Mucosa of gallbladder (tissue), 1 donor: ENCODE results near the gene EXO1. TPM values are rescaled to one million over a fixed set of nuclear protein-coding genes. Genes with fewer than 3 reads are reported as not detected.
"Not testable (repeated sequence)": the region's sequence is repeated elsewhere in the genome, so short reads cannot be mapped to it uniquely, and the experiment has no call there.

Experiments used
- DNase-seq: peaks from one replicate; pipeline ENCODE4 v3.0.0-alpha.2; 2020; ENCODE audit warnings: low spot score
- total RNA-seq: library from RNA; stranded (reverse); gene quantifications from one replicate; pipeline ENCODE4 v1.2.1, GENCODE V29; 2021
- donor health status: DM: no; HTN: no; CAD: no.

Gene EXO1
- total RNA-seq: 1.8 TPM

DNA sequence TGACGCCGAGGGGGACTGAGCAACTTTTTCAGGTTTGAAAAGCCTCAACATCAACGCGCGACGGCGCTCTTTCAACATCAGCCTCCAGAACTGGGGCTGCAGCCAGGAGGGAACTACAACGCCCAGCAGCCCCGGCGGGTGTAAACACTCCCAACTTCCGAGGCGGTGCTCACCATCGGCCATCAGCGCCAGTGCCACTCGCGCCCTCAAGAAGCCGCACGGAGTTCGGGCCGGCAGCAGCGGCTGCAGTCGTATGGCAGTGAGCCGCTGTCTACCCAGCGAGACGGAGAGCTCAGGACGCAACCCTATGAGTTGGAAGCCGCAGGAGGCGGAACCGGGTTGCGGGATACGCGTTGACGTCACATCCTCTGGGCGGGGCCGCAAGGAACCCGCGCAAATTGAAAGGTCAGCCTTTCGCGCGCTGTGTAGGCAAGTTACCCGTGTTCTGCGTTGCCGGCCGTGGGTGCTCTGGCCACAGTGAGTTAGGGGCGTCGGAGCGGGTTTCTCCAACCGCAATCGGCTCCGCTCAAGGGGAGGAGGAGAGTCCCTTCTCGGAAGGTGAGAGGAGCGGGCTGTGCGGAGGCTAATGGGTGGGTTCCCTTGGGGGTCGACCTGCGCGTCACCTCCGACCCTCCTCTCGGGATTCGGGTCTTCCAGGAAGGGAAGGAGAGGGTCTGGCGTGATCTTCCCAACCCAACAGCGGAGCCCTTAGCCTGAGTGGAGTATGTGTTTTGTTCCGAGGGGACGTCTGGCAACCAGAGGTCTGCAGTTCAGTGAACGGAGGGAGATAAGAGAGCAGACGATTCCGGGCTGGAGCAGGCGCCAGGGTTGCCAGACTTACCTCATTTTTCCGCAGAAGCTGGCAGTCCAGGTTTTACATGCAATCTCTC lies at the start of gene EXO1:
Gene EXO1 (plus strand): TSS at position 409 of the 890 bp plus-strand sequence. CDS start 2,222 bp downstream, outside the sequence.
- DNase-seq: peak; percentile 86

DNA sequence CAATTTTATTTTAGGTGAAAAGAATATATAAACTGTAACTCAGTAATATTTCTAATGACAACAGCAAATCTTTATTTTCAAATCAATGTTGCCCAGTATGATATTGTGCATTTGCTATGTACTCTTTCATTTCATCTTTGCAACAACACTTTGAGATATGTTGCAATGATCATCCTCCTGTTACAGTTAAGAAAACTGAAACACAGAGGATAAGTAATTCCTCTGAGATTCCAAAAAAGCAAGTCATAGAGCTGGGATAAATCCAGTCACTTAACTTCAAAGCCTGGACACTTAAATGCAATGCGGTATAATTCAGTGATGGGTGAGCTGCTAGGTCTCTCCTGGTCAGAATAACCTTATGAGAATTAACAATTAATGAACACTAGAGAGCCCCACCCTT lies 48.6 kb upstream of the EXO1 start:
- no peak for DNase-seq

DNA sequence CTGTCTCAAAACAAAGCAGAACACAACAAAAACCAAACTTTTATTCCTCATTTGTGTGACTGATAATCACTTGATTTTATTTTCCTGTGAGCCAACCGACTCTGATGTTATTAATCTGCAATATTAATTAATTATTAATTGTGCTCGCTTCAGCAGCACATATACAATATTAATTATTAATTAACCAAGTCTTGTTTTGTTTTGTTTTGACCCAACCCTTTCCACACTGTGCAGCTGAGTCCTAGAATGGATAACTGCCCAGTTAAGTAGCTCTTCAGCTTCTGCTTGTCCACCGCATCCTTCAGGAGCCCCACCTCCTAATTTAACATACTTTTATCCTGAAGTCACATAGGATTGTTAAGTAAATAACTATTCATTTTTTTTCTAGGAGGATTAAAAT lies 47.4 kb upstream of the EXO1 start:
- DNase-seq: no peak

DNA sequence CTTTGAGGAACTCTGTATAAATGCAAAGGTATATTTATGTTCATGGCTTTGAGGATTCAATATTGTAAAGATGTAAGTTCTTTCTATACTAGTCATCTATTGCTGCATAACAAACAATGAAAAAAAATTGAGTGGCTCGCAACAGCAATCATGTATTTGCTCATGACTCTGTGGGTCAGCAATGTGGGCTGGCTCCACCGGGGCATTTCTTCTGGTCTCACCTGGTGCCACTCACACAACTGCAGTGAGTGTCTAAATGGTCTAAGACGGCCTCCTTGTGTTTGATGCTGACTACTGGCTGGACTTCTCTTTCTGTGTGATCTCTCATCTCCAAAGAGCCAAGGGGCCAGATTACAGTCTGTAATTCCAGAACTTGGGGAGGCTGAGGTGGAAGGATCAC lies 45.1 kb upstream of the EXO1 start:
- no peak for DNase-seq

DNA sequence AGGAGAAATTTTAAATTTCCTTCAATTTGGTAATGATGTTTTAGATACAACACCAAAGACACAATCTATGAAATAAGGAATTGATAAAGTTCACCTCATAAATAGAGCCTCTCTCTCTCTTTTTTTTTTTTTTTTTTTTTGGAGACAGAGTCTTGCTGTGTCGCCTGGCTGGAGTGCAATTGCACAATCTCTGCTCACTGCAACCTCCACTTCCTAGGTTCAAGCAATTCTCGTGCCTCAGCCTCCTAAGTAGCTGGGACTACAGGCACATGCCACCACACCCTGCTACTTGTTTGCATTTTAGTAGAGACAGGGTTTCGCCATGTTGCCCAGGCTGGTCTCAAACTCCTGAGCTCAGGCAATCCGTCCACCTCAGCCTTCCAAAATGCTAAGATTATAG lies 43.3 kb upstream of the EXO1 start:
- not testable (repeated sequence) for DNase-seq

DNA sequence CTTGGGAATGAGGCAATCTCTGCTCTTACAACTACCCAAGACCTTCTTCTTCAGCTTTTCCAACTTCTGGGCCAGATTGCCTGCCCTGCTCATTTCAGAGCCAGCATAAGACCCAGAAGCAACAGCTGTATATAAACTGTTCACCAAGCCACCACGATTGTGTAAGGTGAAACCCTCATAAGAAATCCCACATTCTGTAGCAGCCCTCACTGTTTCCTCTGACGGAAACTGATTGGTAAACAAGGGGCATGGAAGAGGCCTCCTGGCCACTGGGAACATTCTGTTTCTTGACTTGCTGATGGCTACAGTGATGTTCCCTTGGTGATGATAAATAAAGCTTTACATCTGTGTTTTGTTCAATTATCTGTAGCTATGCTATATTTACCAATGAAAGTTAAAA lies 39.7 kb upstream of the EXO1 start:
- no peak for DNase-seq

DNA sequence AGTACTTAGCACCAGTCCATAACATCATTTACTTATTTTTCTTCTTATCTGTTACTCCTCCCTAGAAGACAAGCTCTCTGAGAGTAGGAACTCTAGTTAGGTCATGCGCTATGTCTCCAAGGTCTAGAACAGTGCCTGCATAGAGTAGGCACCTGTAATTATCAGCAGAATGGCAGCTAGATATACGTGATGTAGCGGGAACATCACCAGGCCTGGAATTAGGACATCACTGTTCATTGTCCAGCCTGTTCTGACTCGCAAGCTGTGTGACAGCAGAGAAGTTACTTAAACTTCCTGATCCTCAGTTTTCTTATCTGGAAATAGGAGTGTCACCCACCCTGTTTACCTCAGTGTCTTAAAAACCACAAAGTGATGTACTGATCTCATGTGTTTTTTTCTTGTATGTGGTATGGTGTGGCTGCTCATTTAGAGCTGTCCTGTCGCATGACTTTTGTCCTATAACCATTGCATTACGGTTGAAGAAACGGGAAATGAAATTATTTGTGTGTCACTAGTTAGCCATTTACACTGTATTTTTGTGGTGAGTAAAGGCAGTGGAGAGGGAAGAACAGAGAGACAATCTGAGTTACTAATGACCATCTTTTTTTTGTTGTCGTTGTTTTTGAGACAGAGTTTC lies 37.1 kb upstream of the EXO1 start:
- DNase-seq: no peak

DNA sequence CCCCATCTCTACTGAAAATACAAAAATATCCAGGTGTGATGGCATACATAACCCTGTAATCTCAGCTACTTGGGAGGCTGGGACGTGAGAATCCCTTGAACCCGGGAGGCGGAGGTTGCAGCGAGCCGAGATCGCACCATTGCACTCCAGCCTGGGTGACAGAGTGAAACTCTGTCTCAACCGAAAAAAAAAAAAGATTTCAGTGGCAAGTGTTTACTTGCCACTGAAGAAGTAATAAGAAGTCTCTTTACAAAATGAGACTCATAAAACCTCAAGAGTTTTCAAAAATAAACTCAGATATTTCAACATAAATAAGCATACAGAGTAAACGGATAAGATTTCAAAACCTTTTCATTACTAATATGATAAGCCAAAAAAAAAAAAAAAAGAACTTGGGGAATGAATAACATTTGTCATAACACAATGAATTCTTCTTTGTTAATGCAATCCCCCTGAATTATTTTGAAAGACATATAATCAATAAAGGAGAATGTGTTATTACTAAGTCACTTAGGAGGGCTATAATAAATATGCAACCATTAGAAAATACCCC lies 34.2 kb upstream of the EXO1 start:
- DNase-seq: no peak

DNA sequence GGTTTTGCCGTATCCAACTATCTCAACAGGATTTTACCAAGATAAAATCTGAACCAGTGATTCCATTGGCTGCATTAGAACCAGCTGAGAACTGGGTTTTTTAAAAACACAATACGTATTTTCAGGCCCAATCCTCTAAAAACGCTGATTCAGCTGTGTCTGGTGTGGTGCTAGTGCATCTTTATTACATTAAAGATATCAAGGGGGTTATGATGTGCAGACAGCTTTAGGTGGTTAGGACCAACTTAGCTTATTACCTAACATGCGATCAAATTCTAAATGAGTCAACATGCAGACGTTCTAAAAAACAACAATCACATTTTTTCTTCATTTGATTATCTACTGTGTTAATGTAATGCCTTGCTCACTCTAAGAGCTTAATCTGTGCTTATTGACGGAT lies 32.0 kb upstream of the EXO1 start:
- no peak for DNase-seq

DNA sequence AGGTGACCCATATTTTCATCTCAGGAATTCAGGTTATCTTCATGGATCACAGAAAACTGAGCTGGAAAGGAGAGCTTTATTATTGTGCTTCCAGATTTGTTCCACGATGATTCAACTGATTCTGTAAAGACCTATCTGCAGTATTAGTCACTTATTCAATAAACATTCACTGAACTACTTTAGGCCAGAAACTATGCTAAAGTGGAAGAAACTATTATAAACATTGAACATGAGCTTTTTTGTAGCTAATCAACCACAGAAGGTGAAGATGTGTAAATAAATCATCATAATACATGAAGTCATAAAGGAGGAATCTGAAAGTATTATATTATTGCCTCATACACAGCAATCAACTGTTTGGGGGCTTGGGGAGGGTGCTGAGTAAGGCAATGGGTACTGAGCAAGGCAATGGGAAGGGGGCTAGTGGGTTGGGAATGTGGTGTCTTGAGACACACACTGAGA lies 30.6 kb upstream of the EXO1 start:
- no peak for DNase-seq

DNA sequence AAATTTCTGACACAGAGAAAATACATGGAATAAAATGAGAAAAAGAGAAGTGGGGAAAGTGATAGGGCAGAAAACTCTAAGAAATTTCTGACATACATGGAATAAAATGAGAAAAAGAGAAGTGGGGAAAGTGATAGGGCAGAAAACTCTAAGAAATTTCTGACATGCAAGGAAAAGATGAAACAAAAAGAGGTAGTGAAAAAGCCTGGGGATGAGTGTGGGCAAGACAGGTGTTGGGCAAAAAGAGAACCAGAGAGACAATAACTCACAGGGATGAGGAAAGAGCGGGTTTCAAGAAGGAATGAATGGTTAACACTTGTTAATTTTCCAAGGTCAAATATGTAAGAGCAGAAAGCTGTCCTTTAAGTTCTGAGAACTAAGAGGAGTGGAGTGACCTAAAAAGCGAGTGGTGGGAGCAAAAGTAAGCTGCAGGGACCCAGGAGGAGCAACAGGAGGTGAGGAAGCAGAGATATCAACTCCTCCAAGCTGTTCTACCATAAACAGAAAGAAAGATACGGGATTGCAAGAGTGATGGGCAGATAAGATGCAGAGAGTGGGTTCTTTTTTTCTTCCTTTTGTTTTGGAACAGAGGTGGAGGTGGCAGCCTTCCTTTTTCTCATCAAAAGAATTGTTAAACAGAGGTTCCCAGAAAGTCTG lies 29.9 kb upstream of the EXO1 start:
- DNase-seq: no peak

DNA sequence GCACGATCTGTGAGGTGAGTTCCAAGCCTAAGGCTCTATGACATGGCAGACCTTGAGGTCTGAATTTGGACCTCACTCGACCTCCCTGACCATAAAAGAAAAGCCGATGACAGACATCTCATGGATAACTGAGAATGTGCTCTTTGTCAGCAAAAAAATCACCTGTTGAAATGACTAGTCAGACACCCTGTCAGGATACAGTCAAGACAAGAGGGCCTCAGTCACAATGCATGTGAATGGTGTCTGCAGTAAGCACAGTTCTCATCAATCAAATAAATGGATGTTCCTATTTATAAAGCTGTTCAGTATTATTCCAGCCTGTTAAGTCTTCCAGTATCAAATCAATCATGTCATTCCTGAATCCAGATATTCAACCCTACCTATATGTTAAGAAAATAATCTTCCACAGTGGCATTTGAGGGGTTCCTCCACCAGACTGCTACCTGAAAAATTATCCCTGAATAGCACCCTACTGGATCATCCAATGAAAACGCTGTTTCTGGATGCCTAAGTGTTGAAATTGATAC lies 28.6 kb upstream of the EXO1 start:
- DNase-seq: no peak

DNA sequence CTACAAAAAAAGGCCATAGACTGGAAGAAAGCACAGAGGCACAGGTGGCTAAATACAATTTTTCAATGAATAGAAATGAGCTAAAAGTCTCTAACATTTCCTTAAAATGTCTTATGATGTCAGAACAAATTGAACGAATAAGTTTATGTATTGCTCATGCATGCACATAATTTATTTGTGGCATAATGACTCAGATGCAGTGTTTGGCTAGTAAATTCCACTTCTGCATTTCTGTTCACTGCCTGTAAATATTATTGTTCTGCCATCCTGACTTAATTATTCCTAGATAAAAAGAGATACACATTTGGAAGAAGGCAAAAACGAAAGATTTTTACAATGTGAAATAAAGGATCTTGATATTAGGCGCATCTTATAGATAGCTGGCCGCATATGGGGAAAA lies 26.6 kb upstream of the EXO1 start:
- no peak for DNase-seq

DNA sequence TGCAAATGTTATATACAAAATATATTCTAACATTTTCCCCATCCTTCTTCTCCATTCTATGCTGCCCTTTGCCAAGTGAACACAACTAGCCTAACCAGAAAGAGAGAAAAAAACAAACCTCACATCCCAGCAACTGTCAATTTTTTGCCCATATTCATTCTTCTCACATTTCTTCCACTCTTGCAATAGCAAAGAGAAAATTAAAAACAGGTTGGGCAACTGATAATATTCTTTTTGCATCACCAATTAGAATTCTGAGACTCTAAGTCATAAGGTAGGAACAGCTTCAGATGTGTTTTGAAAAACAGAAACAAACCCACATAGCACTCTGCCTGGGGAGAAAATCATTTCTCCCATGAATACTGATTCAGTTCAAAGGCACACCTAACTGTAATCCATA lies 25.2 kb upstream of the EXO1 start:
- DNase-seq: no peak

DNA sequence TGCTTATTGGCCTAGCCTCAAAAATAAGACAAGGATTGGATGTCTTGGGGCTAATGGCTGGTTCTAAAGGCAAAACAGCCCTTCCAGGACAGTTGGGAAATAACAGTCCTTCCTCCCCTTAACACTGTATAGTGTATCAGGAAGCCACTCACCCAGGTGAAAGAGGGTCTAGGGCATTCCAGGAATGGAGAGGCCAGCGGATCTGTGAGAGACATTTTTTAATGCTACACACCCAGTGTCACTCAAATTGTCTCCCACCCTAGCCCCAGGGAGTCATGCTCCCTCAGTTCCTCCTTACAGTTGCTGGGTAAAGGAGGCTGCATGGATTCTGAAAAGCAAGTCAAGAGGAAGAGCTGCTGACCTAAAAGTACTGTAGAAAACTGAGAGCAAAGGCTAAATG lies 24.1 kb upstream of the EXO1 start:
- DNase-seq: no peak

DNA sequence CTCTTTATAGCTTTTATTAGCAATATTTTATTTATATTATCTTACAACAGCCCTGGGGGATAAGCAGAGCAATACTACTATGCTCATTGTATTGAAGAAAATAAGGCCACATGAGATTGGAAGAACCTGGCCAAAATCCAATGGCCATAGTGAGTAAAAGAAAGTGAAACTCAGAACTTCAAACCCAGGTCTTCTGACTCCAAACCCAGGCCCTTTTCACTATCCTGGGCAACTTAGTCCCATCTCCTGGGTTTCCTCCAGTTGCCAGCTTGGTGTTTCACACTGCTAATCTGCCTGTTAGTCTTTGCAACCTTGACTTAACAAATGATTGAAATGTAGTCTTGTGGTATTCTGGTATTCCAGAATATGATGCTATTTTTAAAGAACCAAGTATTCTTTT lies 22.4 kb upstream of the EXO1 start:
- no peak for DNase-seq

DNA sequence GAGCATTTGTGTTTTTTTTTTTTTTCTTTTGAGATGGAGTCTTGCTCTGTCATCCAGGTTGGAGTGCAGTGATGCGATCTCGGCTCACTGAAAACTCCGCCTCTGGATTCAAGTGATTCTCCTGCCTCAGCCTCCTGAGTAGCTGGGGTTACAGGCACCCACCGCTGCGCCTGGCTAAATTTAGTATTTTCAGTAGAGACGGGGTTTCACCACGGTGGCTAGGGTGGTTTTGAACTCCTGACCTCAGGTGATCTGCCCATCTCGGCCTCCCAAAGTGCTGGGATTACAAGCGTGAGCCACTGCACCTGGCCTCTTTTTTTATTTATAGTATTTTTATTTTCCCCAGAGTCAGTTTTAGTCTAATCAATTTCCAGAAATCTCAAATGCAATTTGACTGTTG lies 21.4 kb upstream of the EXO1 start:
- DNase-seq: not testable (repeated sequence)

DNA sequence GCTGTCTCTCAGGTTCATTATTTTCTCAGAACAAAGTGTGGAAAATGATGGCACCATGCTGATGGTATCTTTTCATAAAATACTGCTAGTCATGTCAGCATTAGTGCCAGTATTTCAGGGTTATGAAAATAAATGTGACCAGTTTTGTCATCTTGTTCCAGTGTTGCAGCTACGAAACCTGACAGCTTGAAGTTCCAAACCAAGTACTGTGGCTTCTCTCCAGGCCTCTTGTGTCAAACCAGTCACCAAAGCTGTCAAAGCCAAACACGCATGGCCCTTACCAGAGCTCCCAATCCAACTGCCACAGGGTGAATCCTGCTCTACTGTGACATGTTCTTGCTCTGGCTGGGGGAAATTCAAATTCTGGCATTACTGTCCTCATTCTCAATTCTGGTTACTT lies 20.7 kb upstream of the EXO1 start:
- no peak for DNase-seq

DNA sequence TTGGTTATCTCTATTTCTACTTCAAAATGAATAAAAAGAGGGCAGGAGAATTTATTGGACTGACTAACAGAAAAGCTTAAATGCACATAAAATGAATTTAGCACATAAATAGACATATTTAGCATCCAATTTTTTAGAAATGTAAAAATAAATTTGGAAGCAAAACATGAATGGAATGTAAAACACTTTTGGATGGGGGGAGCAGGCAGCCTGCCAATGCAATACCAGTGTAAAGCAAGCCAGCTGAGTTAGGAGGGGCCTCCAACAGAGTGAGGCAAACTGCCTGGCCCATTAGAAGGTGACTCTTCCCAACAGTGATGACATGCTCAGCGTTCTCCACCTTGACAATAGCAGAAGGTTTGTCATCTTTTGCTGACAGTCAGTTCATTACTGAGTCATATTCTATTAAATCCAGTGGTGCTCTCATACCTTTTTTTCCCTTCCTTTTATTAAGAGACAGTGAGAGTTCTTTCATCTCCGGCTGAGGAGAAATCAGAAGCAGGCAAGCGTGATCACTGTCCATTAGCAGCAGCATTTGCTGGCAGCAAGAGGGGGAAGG lies 19.5 kb upstream of the EXO1 start:
- no peak for DNase-seq

DNA sequence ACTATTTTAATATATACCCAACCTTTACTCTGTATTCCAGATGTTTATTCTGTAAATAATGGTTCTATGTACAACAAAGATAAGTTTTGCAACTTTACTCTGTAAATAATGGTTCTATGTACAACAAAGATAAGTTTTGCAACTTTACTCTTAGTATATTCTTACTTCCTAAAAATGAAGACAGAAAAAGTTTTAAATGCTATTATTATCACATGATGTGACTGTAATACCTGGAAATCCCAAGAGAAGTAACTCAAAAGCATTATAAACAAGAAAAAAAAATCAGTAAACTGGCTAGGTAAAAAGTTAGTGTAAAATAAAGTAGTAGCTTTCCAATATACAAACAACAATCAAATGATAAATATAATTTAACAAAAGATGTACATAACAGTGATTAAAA lies 18.5 kb upstream of the EXO1 start:
- DNase-seq: no peak

DNA sequence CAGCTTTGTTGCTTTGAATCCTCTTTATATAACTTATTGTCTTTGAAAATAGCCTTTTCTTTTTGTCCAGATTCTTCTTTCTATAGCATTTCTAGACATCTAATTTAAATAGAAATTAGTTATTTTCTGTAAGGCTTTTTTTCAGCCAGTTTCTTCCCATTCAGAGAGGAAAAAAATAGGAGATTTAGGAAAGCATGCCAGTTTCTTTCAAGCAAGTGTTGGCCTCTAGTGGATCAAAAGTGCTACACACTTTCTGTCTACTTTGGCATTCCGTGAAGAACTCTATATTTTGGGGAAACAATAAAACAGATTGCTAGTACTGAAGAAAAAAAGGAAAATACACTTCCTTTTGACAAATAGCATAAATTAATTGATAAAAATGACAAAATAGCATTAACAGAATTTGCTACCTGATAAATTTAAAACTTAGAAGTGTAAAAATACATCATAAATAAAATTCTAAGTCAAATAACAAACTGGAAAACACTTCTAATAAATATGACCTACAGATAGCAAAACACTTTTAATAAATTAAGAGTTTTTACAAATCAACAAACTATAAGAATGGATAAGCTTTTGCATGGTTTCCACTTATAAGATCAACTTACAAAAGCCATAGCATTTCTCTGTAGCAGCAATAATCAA lies 13.1 kb upstream of the EXO1 start:
- DNase-seq: no peak
